ENCODE data around the gene TSC22D4. TPM values are rescaled to one million over a fixed set of nuclear protein-coding genes. Genes with fewer than 3 reads are reported as not detected.
A peak's percentile ranks its signal among the peaks of the same experiment; 100 is the strongest.

The TSC22D4 gene
- total RNA-seq, 1 experiment from 2014 or later, result 19.4 TPM

GRCh38 chr7:100429637-100430492 is 49.1 kb downstream of the TSC22D4 start, which contains the start of gene MEPCE:
Gene MEPCE, plus strand, starts transcription at chr7:100429831. Its CDS starts 188 bp downstream, at chr7:100430019.
- peak; percentile 97 for DNase-seq (ENCODE audit: low spot score)

DNA sequence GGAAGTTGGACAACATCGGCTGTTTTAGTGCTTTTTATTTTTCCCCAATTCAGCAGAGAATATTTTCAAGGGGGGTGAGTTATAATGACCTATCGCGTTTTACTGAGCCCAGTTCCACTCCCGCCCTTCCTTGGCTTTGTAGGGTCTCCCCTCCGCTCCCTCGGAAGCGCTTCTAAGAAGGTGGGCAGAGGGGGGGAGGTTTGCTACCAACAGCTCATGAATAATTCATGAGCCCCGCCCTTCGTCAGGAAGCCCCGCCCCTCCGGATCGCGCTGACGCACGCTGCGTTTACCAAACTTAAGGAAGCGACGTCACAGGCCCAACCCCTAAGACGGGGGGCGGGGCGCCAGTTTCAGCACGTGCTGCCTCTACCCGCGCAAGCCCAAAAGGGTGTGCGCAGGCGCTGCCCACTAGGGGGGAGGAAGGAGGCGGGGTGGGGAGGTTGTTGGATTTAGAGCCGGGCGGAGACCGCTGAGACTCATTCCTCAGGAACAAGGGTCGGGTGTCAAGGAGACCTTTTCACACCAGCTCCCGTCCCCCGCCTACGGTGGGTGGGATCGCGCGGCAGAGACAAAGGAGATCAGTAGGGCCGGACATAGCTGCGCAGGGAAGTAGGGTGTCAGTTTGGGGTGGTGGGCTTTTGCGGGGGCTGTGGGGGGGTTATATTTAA is 49.9 kb downstream of the TSC22D4 start:
- DNase-seq (ENCODE audit: low spot score), result peak; percentile 99

DNA sequence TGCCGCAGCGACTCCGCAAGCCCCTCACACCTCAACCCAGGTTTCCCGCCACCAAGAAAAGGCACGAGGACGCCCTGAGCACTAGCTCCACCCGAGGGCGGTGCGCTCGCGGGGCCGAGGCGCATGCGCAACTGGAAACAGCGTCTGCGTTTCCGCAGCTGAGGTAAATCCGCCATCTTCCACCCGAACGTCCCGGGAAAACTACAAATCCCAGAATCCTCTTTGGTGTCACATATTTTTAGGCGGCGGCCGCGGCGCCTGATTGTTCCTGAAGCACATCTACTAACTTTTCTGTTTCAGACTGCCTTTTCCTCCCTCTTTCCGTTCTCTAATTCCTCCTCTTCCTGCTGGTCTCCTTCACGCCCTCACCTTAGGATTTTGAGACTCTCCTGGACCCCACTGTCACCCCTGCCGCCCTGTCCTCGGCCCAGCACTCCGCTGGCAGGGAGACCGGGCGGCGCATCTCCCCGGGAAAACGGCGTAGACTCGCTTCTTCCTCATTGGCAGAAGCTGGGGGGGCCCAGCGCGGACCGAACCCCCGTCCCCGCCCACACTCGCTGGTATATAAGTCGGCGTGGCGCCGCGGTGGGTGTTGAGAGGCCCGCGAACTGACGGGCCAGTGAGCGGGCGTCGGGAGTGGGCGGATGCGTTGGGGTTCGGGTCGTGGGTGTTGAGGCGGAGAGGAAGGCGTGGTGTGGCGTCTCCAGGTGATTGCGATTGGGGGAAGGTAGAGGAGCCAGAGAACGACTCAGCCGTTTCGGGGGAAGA is 50.6 kb downstream of the TSC22D4 start, which contains the start of gene ZCWPW1:
Gene ZCWPW1 (minus strand): TSS at position 505 of the 768 bp plus-strand sequence. CDS start 8,054 bp downstream, outside the sequence.
- peak; percentile 96 for DNase-seq (ENCODE audit: low spot score)

DNA sequence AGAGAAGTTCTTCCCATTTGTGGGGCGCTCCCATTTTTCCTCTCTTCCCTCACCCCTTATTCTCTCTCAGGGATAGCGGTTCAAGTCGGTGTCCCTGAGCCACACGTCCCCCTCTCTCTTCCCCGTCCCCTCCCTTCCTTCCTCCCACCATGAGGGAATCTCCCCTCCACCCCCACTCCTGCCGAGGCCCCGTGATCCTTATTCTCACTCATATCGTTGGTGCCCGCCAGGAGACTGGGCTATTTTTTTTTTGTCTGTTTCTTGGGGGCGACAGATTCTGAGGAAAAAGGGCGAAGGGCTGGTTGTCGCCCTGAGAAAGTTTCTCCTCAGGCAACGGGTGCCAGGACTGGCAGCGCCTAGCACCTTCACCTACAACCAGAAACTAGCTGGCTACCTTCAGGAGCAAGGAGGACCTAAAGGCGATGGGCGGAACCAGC is 51.2 kb downstream of the TSC22D4 start:
- DNase-seq (ENCODE audit: low spot score), result no peak

DNA sequence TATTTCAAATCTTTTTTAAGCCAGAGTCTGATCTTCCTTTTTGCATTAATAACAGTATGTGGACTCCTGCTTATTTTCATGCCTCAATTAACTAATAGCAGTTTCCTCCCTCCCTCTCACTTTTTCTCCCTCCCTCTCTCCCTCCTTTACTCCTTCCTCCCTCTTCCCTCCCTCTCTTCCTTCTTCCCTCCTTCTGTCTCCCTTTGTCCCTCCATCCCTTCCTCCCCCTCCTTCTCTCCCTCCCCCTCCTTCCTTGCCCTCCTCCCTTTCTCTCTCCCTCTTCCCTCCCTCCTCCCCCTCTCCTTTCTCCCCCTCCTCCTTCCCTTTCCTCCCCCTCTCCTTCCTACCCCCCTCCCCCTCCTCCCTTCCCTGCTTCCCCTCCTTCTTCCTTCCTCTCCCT is 52.5 kb downstream of the TSC22D4 start:
- no peak for DNase-seq (ENCODE audit: low spot score)

GRCh38 chr7:100425347-100425746 is 53.7 kb downstream of the TSC22D4 start:
- no peak for DNase-seq (ENCODE audit: low spot score)

DNA sequence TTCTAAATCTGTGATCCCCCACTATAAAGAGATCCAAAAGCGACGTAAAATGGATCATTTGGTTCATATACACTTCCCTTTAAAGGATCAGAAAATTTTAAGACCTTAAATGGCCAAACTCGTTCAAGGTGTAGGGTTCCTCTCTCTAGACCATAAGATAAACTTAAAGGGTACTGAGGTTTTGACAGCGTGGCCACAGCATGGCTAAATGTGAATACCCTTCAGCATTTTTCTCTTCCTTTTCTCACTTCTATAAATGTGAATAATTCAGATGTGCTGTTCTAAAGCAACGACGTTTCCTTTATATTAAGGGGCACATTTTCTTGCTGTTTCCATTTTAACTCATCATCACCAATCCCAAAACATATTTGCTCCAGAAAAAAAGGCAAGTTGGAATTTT is 55.7 kb downstream of the TSC22D4 start:
- DNase-seq (ENCODE audit: low spot score), result no peak

DNA sequence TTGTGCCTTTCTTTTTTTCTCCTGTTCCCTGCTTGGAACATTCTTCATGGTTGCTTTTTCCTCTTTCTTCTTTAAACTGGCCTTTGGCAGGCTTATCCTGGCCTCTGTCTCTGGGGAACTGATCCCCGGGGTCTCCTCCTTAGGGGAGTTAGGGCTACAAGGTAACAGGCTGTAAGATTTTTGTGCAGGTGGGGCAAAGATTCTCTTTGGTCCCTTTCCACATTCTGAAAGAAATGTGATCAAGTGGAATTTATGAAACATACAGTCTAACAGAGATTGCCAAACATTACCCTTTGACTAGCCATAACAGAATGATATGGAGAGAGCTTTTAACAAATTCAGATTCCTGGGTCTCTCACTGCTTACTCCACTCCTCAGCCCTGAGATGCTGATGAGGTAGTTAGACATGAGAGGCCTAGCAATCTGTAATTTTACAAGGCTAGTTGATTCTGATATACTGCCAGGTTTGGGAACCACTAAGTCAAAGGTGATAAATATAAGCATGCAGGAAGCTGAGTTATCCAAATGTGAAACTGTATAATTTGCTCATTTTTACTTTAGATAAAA is 59.3 kb downstream of the TSC22D4 start:
- DNase-seq (ENCODE audit: low spot score), result no peak

DNA sequence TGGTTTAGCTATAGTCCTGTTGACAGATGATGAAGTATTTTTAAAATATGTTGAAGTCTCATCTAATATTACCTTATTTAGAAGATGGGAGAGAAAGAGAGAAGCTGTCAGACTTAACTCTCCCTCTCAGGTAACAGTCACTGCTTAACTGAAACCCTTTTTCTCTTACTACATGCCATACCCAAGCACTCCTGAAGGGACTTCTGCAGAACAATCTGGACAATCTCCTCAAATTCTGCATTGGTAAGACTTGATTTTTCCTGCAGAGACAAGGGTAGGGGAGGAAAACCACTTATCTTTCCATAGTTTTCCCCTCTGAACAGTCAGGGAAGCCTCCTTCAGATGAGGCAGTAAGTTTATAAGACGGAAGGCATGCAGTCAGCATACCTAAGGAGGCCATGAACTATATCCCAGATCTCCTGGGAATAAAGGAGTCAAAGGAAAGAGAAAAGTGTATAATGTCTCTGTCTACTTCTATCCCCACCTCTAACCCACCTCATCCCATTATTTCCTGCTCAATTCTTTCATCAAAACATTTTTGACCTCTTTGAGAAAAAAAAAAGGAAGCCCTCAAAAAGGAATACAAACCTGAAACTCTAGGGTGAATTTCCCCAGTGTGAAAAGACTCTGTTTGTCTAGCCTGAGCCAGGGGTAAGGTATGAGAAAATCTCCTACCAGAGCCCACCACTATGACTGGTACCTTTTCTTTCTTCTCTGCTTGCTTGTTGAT is 59.9 kb downstream of the TSC22D4 start:
- no peak for DNase-seq (ENCODE audit: low spot score)

Other genes with a start within 250 kb of the TSC22D4 start
- gene SPDYE3, start 171.5 kb downstream of the TSC22D4 start, total RNA-seq (2014; rRNA removed; shearing (Covaris generic)), result not detected in 2 replicates
- gene PILRB, start 121.1 kb downstream of the TSC22D4 start, total RNA-seq (2014; rRNA removed; shearing (Covaris generic)), result 4.4 and 4.6 TPM in 2 replicates
- 0.54 TPM in 1 of 2 replicates, not detected in the other for gene PILRA, start 105.7 kb downstream of the TSC22D4 start, total RNA-seq (2014; rRNA removed; shearing (Covaris generic))
- 1.9 and 2.2 TPM in 2 replicates for gene ZCWPW1, start 50.5 kb downstream of the TSC22D4 start, total RNA-seq (2014; rRNA removed; shearing (Covaris generic))
- 25.8 and 28.5 TPM in 2 replicates for gene MEPCE, start 49.4 kb downstream of the TSC22D4 start, total RNA-seq (2014; rRNA removed; shearing (Covaris generic))
- gene PPP1R35, start 42.7 kb downstream of the TSC22D4 start, total RNA-seq (2014; rRNA removed; shearing (Covaris generic)), result 22.6 and 31.5 TPM in 2 replicates
- gene SPACDR, start 15.0 kb downstream of the TSC22D4 start, total RNA-seq (2014; rRNA removed; shearing (Covaris generic)), result 0.84 and 1.0 TPM in 2 replicates
- gene NYAP1, start 4.7 kb upstream of the TSC22D4 start, total RNA-seq (2014; rRNA removed; shearing (Covaris generic)), result not detected in 2 replicates
- 4.9 and 7.6 TPM in 2 replicates for gene AGFG2, start 60.0 kb upstream of the TSC22D4 start, total RNA-seq (2014; rRNA removed; shearing (Covaris generic))
- not detected in 2 replicates for gene SAP25, start 94.7 kb upstream of the TSC22D4 start, total RNA-seq (2014; rRNA removed; shearing (Covaris generic))
- gene LRCH4, start 106.9 kb upstream of the TSC22D4 start, total RNA-seq (2014; rRNA removed; shearing (Covaris generic)), result 3.4 TPM in 2 replicates
- gene FBXO24, start 107.1 kb upstream of the TSC22D4 start, total RNA-seq (2014; rRNA removed; shearing (Covaris generic)), result 0.15 TPM in 1 of 2 replicates, not detected in the other
- gene PCOLCE, start 123.1 kb upstream of the TSC22D4 start, total RNA-seq (2014; rRNA removed; shearing (Covaris generic)), result 123 and 180 TPM in 2 replicates
- gene MOSPD3, start 133.3 kb upstream of the TSC22D4 start, total RNA-seq (2014; rRNA removed; shearing (Covaris generic)), result 10.1 and 18.5 TPM in 2 replicates
- 0.25 TPM in 1 of 2 replicates, not detected in the other for gene TFR2, start 162.3 kb upstream of the TSC22D4 start, total RNA-seq (2014; rRNA removed; shearing (Covaris generic))
- gene ACTL6B, start 177.2 kb upstream of the TSC22D4 start, total RNA-seq (2014; rRNA removed; shearing (Covaris generic)), result not detected in 2 replicates
- gene GNB2, start 194.5 kb upstream of the TSC22D4 start, total RNA-seq (2014; rRNA removed; shearing (Covaris generic)), result 65.0 and 67.1 TPM in 2 replicates
- 2.6 and 4.1 TPM in 2 replicates for gene GIGYF1, start 215.0 kb upstream of the TSC22D4 start, total RNA-seq (2014; rRNA removed; shearing (Covaris generic))
- gene POP7, start 226.9 kb upstream of the TSC22D4 start, total RNA-seq (2014; rRNA removed; shearing (Covaris generic)), result 61.6 and 80.1 TPM in 2 replicates
- gene EPO, start 241.3 kb upstream of the TSC22D4 start, total RNA-seq (2014; rRNA removed; shearing (Covaris generic)), result not detected in 2 replicates